Erythroblast (primary cell): ENCODE results near the gene TRIM63.

Experiments
- GATA1 ChIP-seq: IDR thresholded peaks from 2 replicates; pipeline ENCODE4 v1.6.1; 2011; ENCODE audit warnings: low read depth, mild to moderate bottlenecking, control low read depth, low read length, moderate library complexity
- POLR2A ChIP-seq: IDR thresholded peaks from 2 replicates; pipeline ENCODE4 v1.6.1; 2011; ENCODE audit warnings: mild to moderate bottlenecking, low read length

GRCh38 chr1:26044971-26045721 lies 22.3 kb downstream of the TRIM63 start:
- TF ChIP-seq POLR2A: no peak
- TF ChIP-seq GATA1: no peak
